K562 (cell line): ENCODE measurements around the gene CDPF1.

Experiments
- KLF1 ChIP-seq: fragments of 450-650 bp; IDR thresholded peaks from 2 replicates; pipeline ENCODE4 v1.6.1; 2016; ENCODE audit warnings: missing genetic modification characterization, missing compliant biosample characterization
- ZNF436 ChIP-seq: fragments of 250-450, 450-650 bp; sonication (Bioruptor Pico); formaldehyde crosslinking; IDR thresholded peaks from 2 replicates; pipeline ENCODE4 v1.7.0; 2020; ENCODE audit warnings: mild to moderate bottlenecking

- TF ChIP-seq ZNF436 (CRISPR knock-in tag) (no peak), KLF1 (tag) (no peak)
These were observed 45.3 kb upstream of the CDPF1 start for GRCh38 chr22:46295277-46295971.
